ENCODE data around the gene PSTPIP2. TPM values are rescaled to one million over a fixed set of nuclear protein-coding genes. Genes with fewer than 3 reads are reported as not detected.
"Not testable (repeated sequence)": the region's sequence is repeated elsewhere in the genome, so short reads cannot be mapped to it uniquely, and the experiment has no call there.

Gene PSTPIP2
- total RNA-seq, 1 donor: 27.9 TPM

DNA sequence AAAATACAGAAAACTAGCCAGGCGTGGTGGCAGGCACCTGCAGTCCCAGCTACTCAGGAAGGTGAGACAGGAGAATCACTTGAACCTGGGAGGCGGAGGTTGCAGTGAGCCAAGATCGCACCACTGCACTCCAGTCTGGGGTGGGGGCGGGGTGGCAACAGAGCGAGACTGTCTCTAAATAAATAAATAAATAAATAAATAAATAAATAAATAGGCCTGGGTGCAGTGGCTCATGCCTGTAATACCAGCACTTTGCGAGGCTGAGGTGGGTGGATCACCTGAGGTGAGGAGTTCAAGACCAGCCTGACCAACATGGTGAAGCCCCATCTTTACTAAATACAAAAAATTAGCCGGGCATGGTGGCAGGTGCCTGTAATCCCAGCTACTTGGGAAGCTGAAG lies 112.6 kb downstream of the PSTPIP2 start:
- peaks cover 29% of the 10 kb centered on the region for H3K4me1 ChIP-seq (ENCODE audit: insufficient read depth, low read length)
- not testable (repeated sequence) for H3K27me3 ChIP-seq (ENCODE audit: insufficient read depth, low read length); H3K9me3 ChIP-seq (ENCODE audit: low read depth, low read length); H3K4me3 ChIP-seq (ENCODE audit: low read length)

DNA sequence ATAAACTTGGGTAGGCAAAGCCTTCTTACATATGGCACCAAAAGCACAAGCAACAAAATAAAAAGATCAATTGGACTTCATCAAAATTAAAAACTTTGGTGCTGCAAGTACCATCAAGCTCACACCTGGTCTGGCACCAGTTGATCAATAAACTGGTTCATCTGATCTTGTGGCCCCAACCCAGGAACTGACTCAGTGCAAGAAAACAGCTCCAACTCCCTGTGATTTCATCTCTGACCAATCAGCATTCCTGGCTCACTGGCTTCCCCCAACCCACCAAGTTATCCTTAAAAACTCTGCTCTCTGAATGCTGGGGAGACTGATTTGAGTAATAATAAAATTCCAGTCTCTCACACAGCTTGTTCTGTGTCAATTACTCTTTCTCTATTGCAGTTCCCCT lies 113.3 kb downstream of the PSTPIP2 start:
- H3K9me3 ChIP-seq (ENCODE audit: low read depth, low read length): no peaks in the 10 kb centered on the region
- H3K4me3 ChIP-seq (ENCODE audit: low read length): no peak overlapping the region
- peaks cover 29% of the 10 kb centered on the region for H3K4me1 ChIP-seq (ENCODE audit: insufficient read depth, low read length)
- H3K27me3 ChIP-seq (ENCODE audit: insufficient read depth, low read length): no peaks in the 10 kb centered on the region

DNA sequence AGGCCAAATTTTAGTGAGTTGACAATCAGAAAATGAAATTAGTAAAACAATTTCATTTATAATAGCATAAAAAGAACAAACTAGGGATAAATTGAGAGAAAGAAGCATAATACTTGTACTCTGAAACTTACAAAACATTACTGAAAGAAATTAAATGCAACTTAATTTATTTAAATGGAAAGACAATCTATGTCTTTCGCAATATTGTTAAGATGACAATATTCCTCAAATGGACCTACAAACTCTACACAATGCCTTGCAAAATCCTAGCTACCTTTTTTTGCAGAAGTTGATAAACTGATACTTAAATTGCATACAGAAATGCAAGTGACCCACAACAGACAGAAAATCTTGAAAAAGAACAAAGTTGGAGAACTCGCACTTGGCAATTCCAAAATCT lies 114.0 kb downstream of the PSTPIP2 start:
- H3K4me1 ChIP-seq (ENCODE audit: insufficient read depth, low read length): peaks cover 22% of the 10 kb centered on the region
- H3K27me3 ChIP-seq (ENCODE audit: insufficient read depth, low read length): no peaks in the 10 kb centered on the region
- no peaks in the 10 kb centered on the region for H3K9me3 ChIP-seq (ENCODE audit: low read depth, low read length)
- H3K4me3 ChIP-seq (ENCODE audit: low read length): no peak overlapping the region

DNA sequence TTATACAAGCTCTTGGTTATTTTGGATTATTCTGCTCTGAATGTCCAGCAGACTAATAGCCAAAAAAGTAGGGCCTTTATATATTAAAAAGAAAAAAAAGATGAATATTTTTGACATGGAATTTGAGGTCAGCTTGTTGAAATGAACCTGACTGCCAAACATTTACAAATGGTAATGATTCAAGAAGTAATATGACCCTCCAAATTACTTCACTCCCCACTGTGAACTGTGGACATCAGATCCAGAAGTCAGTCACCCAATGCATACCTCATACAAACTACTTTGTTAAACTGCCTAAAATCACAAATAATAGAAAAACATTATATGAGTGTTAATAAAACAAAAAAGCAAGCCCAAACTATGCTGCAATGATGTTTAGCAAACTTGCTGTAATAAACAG lies 115.0 kb downstream of the PSTPIP2 start:
- no peak overlapping the region for H3K4me3 ChIP-seq (ENCODE audit: low read length)
- no peaks in the 10 kb centered on the region for H3K9me3 ChIP-seq (ENCODE audit: low read depth, low read length)
- no peaks in the 10 kb centered on the region for H3K27me3 ChIP-seq (ENCODE audit: insufficient read depth, low read length)
- peaks cover 15% of the 10 kb centered on the region for H3K4me1 ChIP-seq (ENCODE audit: insufficient read depth, low read length)

DNA sequence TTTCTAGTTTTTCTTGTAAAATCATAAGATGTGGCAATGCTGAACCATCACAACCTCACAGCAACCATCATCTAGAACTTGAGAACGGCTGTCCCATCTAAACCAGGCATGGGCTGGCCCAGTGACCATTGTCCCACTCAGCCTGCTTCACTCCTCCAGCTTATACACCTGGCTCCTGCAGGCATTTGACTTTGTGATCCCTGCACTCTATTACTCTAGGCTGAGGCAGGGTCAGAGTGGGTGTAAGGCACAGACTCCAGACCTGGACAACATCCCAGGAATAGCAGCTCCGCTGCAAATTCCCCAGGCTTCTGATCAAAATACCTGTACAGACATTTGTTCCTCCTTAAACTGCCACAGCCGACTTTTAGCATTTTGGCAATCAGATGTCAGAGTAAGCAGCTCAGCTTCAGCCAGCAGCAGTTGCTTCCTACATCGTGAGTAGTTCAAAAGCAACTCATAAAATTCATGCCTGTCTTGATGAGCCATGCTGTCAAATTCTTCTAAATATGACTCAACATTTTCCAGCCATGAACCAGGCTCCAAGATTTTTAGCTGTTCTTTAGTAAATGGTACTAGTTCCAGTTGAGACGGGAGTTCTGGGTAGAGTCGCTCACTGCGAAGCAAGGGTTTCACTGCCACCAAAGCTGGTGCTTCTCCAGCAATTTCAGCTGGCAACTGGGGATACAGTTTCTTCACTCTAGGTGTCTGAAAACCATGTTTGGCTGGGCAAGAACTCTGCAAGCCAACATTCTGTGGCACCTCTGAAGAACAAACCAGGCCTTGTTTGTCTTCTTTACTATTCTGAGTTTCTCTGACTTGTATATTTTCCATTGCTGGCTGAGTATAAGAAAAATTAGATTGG lies 117.8 kb downstream of the PSTPIP2 start:
- Histone ChIP-seq H3K4me3 (ENCODE audit: low read length) (no peak overlapping the region), H3K9me3 (ENCODE audit: low read depth, low read length) (no peaks in the 10 kb centered on the region), H3K4me1 (ENCODE audit: insufficient read depth, low read length) (peaks cover 9% of the 10 kb centered on the region), H3K27me3 (ENCODE audit: insufficient read depth, low read length) (no peaks in the 10 kb centered on the region)

DNA sequence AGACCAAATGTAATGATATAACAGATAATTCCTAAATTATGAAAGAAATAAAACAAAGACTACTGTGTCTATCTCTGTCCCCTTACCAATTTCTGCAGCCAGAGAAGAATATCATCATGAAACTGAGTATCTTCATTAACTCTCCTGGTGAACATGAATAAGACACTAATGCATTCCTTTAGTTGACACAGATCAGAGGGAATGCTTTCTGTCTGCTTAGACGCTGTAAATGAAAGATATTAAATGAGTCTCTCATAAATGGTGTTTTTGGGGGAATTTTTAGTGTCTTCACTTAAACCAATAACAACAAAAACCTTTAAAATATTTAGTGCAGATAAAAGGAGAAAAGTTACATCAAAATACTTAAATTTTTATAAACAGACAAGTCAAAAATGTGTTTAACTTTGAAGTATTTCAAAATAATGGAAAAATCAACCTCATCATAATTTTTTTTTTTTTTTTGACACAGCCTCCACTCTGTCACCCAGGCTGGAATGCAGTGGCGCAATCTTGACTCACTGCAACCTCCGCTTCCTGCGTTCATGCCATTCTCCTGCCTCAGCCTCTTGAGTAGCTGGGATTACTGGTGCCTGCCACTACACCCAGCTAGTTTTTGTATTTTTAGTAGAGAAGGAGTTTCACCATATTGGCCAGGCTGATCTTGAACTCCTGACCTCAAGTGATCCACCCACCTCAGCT lies 120.9 kb downstream of the PSTPIP2 start:
- no peaks in the 10 kb centered on the region for H3K27me3 ChIP-seq (ENCODE audit: insufficient read depth, low read length)

DNA sequence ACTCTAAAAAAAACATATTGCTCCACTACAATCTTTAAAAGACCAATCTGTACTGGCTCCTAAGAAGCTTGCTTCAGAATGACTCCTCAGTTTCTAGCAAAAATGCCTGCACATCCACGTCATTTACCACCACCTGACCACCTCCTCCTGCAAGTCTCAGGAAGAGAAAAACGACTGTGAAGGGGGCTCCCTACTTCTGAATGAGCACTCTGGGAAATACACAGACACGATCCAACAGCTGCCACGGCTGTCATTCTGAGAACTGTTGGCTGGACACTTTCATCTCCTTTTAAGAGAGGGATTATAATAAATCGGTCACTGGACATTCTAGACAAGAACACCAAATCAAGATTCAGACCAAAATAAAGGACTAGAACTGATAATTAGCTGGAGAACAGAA lies 126.4 kb downstream of the PSTPIP2 start:
- Histone ChIP-seq H3K9me3 (ENCODE audit: low read depth, low read length) (no peaks in the 10 kb centered on the region), H3K4me1 (ENCODE audit: insufficient read depth, low read length) (no peaks in the 10 kb centered on the region), H3K4me3 (ENCODE audit: low read length) (no peak overlapping the region), H3K27me3 (ENCODE audit: insufficient read depth, low read length) (no peaks in the 10 kb centered on the region)

More for the DNA sequence above, 120.9 kb downstream of the PSTPIP2 start:
- Histone ChIP-seq H3K4me3 (ENCODE audit: low read length) (no peak overlapping the region), H3K4me1 (ENCODE audit: insufficient read depth, low read length) (no peaks in the 10 kb centered on the region), H3K9me3 (ENCODE audit: low read depth, low read length) (no peaks in the 10 kb centered on the region)

DNA sequence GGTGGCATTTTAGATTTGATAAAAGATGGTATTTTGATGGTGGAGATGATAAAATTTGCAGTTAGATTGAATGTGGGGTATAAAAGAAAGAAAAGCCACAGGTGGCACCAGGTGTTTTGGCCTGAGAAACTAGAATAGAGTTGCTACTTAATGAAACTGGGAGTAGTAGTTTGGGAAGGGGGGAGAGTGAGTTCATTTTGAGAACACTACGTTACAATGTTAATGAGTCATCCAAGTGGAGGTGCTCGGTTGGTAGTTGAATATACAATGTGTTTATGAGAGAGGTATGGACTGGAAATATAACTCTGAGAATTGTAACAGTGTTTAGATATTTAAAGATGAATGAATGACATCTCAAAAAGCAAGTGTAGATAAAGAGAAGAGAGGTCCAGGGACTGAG lies 131.3 kb downstream of the PSTPIP2 start:
- H3K9me3 ChIP-seq (ENCODE audit: low read depth, low read length): no peaks in the 10 kb centered on the region
- peaks cover 5% of the 10 kb centered on the region for H3K4me1 ChIP-seq (ENCODE audit: insufficient read depth, low read length)
- H3K4me3 ChIP-seq (ENCODE audit: low read length): no peak overlapping the region
- H3K27me3 ChIP-seq (ENCODE audit: insufficient read depth, low read length): no peaks in the 10 kb centered on the region

DNA sequence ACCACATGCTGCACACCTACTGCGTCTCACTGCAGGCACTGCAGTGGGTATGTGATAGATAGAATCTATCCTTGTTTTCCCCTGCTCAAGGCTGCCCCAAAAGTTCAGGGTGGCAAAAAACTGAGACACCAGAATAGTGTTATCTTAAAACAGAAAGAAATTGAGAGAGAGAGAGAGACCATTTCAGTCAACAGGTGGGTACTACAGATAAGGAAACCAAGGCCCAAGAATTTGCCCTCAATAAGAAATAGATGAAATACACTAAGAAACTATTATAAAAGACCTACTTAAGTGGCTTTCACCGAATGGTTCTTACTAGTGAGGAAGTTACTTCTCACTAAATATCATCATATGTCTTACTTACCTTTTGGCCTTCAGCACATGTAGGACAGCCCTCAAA lies 132.8 kb downstream of the PSTPIP2 start:
- H3K4me1 ChIP-seq (ENCODE audit: insufficient read depth, low read length): peaks cover 5% of the 10 kb centered on the region
- H3K9me3 ChIP-seq (ENCODE audit: low read depth, low read length): no peaks in the 10 kb centered on the region
- no peaks in the 10 kb centered on the region for H3K27me3 ChIP-seq (ENCODE audit: insufficient read depth, low read length)
- no peak overlapping the region for H3K4me3 ChIP-seq (ENCODE audit: low read length)

DNA sequence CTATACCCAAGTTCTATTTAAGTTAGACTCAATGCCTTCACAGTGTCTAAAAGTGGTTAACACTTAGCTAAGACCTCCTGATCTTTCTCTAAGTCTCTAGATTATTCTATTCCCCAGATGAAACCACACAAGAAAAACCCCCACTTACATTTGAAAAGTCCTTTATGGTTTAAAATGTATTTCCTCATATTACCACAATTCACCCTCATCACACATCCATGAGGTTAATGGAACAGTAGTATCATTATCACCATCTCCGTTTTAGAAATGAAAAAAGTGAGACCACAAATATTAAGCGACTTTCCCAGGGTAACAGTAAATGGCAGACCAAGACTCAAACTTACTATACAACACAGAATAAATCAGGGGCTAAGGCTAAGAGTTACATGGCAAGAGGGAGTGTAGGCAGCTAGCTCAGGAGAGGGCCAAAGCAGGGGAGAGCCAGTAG lies 133.5 kb downstream of the PSTPIP2 start:
- no peaks in the 10 kb centered on the region for H3K27me3 ChIP-seq (ENCODE audit: insufficient read depth, low read length)
- peaks cover 5% of the 10 kb centered on the region for H3K4me1 ChIP-seq (ENCODE audit: insufficient read depth, low read length)
- H3K4me3 ChIP-seq (ENCODE audit: low read length): no peak overlapping the region
- H3K9me3 ChIP-seq (ENCODE audit: low read depth, low read length): no peaks in the 10 kb centered on the region

DNA sequence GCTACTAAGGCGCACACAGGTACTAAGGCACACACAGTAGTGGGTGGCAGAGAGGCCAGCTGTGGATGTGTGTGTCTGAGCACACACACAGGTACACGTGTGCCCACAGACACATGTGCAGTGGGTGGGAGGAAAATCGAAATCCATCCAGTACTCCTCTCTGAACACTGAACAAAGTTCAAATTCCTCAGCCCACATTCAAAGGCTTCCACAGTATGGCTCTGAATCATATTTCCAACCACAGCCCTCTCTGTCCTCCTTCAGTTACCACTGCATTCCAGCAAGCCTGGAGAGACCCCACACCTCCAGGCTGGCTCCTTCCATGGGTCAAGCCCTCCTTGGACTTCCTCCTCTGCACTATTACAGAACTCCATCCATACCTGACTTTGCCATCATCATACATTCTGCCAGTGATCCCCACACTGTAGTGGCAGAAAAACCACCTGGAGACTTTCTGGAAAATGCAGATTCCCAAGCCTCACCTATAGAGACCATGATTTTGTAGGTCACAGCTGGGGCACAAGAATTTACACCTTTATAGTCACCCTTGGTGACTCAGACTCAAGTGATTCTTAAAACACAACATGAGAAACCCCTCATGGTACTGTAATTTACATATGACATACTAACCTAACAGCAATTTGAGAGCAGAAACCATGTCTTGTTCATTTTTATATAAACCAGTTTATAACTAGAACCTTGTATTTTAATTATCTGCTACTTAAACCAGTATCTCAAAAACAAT lies 136.3 kb downstream of the PSTPIP2 start:
- H3K27me3 ChIP-seq (ENCODE audit: insufficient read depth, low read length): no peaks in the 10 kb centered on the region
- H3K4me1 ChIP-seq (ENCODE audit: insufficient read depth, low read length): peaks cover 5% of the 10 kb centered on the region
- no peaks in the 10 kb centered on the region for H3K9me3 ChIP-seq (ENCODE audit: low read depth, low read length)
- no peak overlapping the region for H3K4me3 ChIP-seq (ENCODE audit: low read length)

Other genes starting within 250 kb of the PSTPIP2 start
- gene SIGLEC15, start 246.6 kb downstream of the PSTPIP2 start, total RNA-seq: 0.42 TPM
- 44.0 TPM for gene EPG5, start 104.9 kb downstream of the PSTPIP2 start, total RNA-seq
- 475 TPM for gene ATP5F1A, start 26.0 kb upstream of the PSTPIP2 start, total RNA-seq
- 14.8 TPM for gene HAUS1, start 32.1 kb upstream of the PSTPIP2 start, total RNA-seq

Data from mononuclear cell (primary cell).